Vagina (tissue), 2 donors: ENCODE data around the gene SPHKAP. TPM values are rescaled to one million over a fixed set of nuclear protein-coding genes. Genes with fewer than 3 reads are reported as not detected.

Experiments
- DNase-seq, 2 donors: peaks; one replicate each; pipeline ENCODE4 v3.0.0-alpha.2; 2017; ENCODE audit errors: extremely low spot score in 2 of 2
- H3K27ac ChIP-seq: fragments of 200-600 bp; sonication (generic); one replicate; pipeline ENCODE4 v1.5.1; 2019
- H3K27me3 ChIP-seq: fragments of 200-600 bp; sonication (generic); one replicate; pipeline ENCODE4 v1.5.1; 2019
- H3K36me3 ChIP-seq, 2 donors: fragments of 200-600 bp; sonication (generic); one replicate each; pipeline ENCODE4 v1.5.1; 2017 to 2019
- H3K4me1 ChIP-seq: fragments of 200-600 bp; sonication (generic); one replicate; pipeline ENCODE4 v1.5.1; 2019
- H3K4me3 ChIP-seq, 2 donors: fragments of 200-600 bp; sonication (generic); 1 replicate in 1 of 2; 2 replicates in 1 of 2; pipeline ENCODE4 v1.5.1; 2016 to 2019
- H3K9me3 ChIP-seq: fragments of 200-600 bp; sonication (generic); one replicate; pipeline ENCODE4 v1.5.1; 2019
- POLR2A ChIP-seq, 2 donors: fragments of 450-650 bp; IDR thresholded peaks; one replicate each; pipeline ENCODE4 v1.6.1; 2017; ENCODE audit warnings: antibody characterized with exemption in 2 of 2, mild to moderate bottlenecking in 2 of 2, moderate library complexity in 2 of 2
- POLR2AphosphoS5 ChIP-seq, 2 donors: sonication (generic); formaldehyde crosslinking; IDR thresholded peaks; one replicate each; pipeline ENCODE4 v1.9.0; 2017; ENCODE audit warnings: antibody characterized with exemption in 2 of 2, mild to moderate bottlenecking in 2 of 2, low read depth in 1 of 2; ENCODE audit not compliant: insufficient read depth in 1 of 2
- intact Hi-C: fragments of 100-400 bp; cut with DNase I; formaldehyde crosslinking; loops from one replicate; pipeline ENCODE4 v1.15.1; 2023
- total RNA-seq: library from RNA; depleted of rRNA; stranded (reverse); fragments of >200 nt; gene quantifications from one replicate; pipeline ENCODE4 v1.2.3, GENCODE V29; 2016
- TF ChIP-seq, protein P1 (sequence below), 3 experiments: fragments of 450-650 bp in 2 of 3; fragments of 200-600 bp in 1 of 3; sonication (generic) in 1 of 3; IDR thresholded peaks; one replicate each; pipeline ENCODE4 v1.5.1; 2017 to 2019; ENCODE audit warnings: antibody characterized with exemption in 3 of 3, mild to moderate bottlenecking in 2 of 3, moderate library complexity in 2 of 3

SPHKAP gene
- total RNA-seq, 1 donor from 2014 or later: 1.2 TPM

DNA sequence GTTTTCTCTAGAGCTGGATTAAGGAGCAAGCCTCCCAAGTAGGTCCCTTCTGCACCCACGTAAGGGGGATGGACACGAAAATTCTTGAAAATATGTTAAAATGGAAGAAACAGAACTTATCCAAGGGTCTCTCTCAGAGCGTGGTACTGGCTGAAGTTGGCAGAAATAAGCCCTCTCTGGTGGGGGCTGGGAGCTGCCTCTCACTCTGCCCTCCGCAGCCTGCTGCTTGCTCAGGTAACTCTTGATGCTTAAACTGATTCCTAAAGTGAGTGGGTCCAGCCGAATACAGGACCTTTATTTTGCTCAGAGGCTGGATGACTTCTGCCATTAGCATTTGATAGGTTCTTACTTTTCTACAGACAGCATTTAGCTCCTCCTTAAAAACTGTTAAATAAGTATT, 78.1 kb downstream of the SPHKAP start:
- no peaks in the 10 kb centered on the region for H3K4me1 ChIP-seq
- no peaks in the 10 kb centered on the region for H3K9me3 ChIP-seq
- DNase-seq: no peak
- H3K27ac ChIP-seq: no peak overlapping the region
- H3K36me3 ChIP-seq: no peaks in the 10 kb centered on the region
- no peak overlapping the region for H3K4me3 ChIP-seq
- TF ChIP-seq POLR2AphosphoS5 (IDR thresholded peaks at IDR 0.05; ENCODE audit: insufficient read depth in 1 of 2, low read depth in 1 of 2) (no peak), POLR2A (IDR thresholded peaks at IDR 0.05) (no peak)
- TF ChIP-seq, protein P1, sequence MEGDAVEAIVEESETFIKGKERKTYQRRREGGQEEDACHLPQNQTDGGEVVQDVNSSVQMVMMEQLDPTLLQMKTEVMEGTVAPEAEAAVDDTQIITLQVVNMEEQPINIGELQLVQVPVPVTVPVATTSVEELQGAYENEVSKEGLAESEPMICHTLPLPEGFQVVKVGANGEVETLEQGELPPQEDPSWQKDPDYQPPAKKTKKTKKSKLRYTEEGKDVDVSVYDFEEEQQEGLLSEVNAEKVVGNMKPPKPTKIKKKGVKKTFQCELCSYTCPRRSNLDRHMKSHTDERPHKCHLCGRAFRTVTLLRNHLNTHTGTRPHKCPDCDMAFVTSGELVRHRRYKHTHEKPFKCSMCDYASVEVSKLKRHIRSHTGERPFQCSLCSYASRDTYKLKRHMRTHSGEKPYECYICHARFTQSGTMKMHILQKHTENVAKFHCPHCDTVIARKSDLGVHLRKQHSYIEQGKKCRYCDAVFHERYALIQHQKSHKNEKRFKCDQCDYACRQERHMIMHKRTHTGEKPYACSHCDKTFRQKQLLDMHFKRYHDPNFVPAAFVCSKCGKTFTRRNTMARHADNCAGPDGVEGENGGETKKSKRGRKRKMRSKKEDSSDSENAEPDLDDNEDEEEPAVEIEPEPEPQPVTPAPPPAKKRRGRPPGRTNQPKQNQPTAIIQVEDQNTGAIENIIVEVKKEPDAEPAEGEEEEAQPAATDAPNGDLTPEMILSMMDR (IDR thresholded peaks at IDR 0.05): no peak
- H3K27me3 ChIP-seq: no peaks in the 10 kb centered on the region
- intact Hi-C loops: no loop called here

DNA sequence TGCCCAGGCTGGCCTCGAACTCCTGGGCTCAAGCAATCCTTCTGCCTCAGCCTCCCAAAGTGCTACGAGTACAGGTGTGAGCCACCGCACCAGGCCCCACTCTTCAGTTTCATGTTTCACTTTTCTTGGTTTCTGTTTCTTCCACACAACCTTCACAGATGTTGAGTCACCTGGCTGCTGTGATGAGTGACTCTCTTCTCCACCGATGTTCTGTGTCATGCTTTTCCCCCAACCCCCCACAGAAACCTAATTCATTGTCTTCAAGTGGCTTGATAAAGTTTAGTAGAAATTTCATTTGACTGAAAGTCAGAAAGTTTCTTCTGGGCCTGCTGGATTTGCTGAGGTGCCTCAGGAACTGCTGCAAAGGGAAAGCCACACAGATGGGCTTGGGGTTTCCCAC, 78.5 kb downstream of the SPHKAP start:
- DNase-seq: no peak
- Histone ChIP-seq H3K9me3 (no peaks in the 10 kb centered on the region), H3K27ac (no peak overlapping the region), H3K27me3 (no peaks in the 10 kb centered on the region), H3K36me3 (no peaks in the 10 kb centered on the region), H3K4me1 (no peaks in the 10 kb centered on the region), H3K4me3 (no peak overlapping the region)
- TF ChIP-seq POLR2AphosphoS5 (IDR thresholded peaks at IDR 0.05; ENCODE audit: insufficient read depth in 1 of 2, low read depth in 1 of 2): no peak
- intact Hi-C loops: no loop called here

- Histone ChIP-seq H3K36me3 (no peaks in the 10 kb centered on the region), H3K4me1 (no peaks in the 10 kb centered on the region), H3K4me3 (no peak overlapping the region), H3K27ac (no peak overlapping the region), H3K27me3 (no peaks in the 10 kb centered on the region), H3K9me3 (no peaks in the 10 kb centered on the region)
- intact Hi-C loops: no loop called here
- no peak for TF ChIP-seq POLR2A (IDR thresholded peaks at IDR 0.05)
- TF ChIP-seq, protein P1 (IDR thresholded peaks at IDR 0.05): no peak
- no peak for TF ChIP-seq POLR2AphosphoS5 (IDR thresholded peaks at IDR 0.05; ENCODE audit: insufficient read depth in 1 of 2, low read depth in 1 of 2)
- no peak for DNase-seq
Observed at GRCh38 chr2:228094377-228094921, 87.0 kb downstream of the SPHKAP start.

- H3K4me1 ChIP-seq: no peaks in the 10 kb centered on the region
- TF ChIP-seq POLR2AphosphoS5 (IDR thresholded peaks at IDR 0.05; ENCODE audit: insufficient read depth in 1 of 2, low read depth in 1 of 2) (no peak), POLR2A (IDR thresholded peaks at IDR 0.05) (no peak)
- TF ChIP-seq, protein P1 (IDR thresholded peaks at IDR 0.05): no peak
Observed at GRCh38 chr2:228092056-228092455, 89.4 kb downstream of the SPHKAP start.

DNA sequence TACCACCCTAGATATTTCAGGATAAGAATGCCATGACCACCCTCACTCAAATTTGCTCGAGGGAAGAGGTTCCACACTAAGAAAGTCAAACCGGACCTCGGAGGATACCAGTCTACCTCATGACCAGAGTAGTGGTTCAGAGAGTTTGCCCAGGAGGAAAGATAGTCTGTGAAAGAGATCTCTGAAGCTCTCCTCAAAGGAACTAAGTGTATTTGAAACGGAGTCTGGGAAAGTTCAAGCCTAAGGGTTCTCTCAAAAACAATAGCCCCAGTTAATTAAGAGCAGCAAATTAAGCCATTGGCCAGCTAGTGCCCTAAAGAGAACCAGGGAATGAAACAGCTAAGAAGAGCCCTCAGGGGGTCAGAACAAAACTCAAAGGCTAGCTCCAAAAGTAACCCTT, 94.9 kb downstream of the SPHKAP start:
- no peak overlapping the region for H3K27ac ChIP-seq
- H3K27me3 ChIP-seq: no peaks in the 10 kb centered on the region
- intact Hi-C loops: no loop called here
- no peaks in the 10 kb centered on the region for H3K36me3 ChIP-seq
- H3K4me3 ChIP-seq: no peak overlapping the region
- H3K9me3 ChIP-seq: no peaks in the 10 kb centered on the region
- no peak for DNase-seq
- TF ChIP-seq POLR2AphosphoS5 (IDR thresholded peaks at IDR 0.05; ENCODE audit: insufficient read depth in 1 of 2, low read depth in 1 of 2) (no peak), POLR2A (IDR thresholded peaks at IDR 0.05) (no peak)
- TF ChIP-seq, protein P1 (IDR thresholded peaks at IDR 0.05): no peak
- no peaks in the 10 kb centered on the region for H3K4me1 ChIP-seq

More at GRCh38 chr2:228092056-228092455, 89.4 kb downstream of the SPHKAP start:
- Histone ChIP-seq H3K36me3 (no peaks in the 10 kb centered on the region), H3K9me3 (no peaks in the 10 kb centered on the region), H3K4me3 (no peak overlapping the region), H3K27me3 (no peaks in the 10 kb centered on the region), H3K27ac (no peak overlapping the region)
- DNase-seq: no peak
- intact Hi-C loops: no loop called here
